Vagina (tissue), 2 donors: Measurements from ENCODE around the gene BCLAF1. TPM values are rescaled to one million over a fixed set of nuclear protein-coding genes. Genes with fewer than 3 reads are reported as not detected.

Source experiments
- DNase-seq, 2 donors: peaks; one replicate each; pipeline ENCODE4 v3.0.0-alpha.2; 2017; ENCODE audit errors: extremely low spot score in 2 of 2
- H3K27ac ChIP-seq: fragments of 200-600 bp; sonication (generic); one replicate; pipeline ENCODE4 v1.5.1; 2019
- H3K27me3 ChIP-seq: fragments of 200-600 bp; sonication (generic); one replicate; pipeline ENCODE4 v1.5.1; 2019
- H3K36me3 ChIP-seq, 2 donors: fragments of 200-600 bp; sonication (generic); one replicate each; pipeline ENCODE4 v1.5.1; 2017 to 2019
- H3K4me1 ChIP-seq: fragments of 200-600 bp; sonication (generic); one replicate; pipeline ENCODE4 v1.5.1; 2019
- H3K4me3 ChIP-seq, 2 donors: fragments of 200-600 bp; sonication (generic); 1 replicate in 1 of 2; 2 replicates in 1 of 2; pipeline ENCODE4 v1.5.1; 2016 to 2019
- H3K9me3 ChIP-seq: fragments of 200-600 bp; sonication (generic); one replicate; pipeline ENCODE4 v1.5.1; 2019
- POLR2A ChIP-seq, 2 donors: fragments of 450-650 bp; IDR thresholded peaks; one replicate each; pipeline ENCODE4 v1.6.1; 2017; ENCODE audit warnings: antibody characterized with exemption in 2 of 2, mild to moderate bottlenecking in 2 of 2, moderate library complexity in 2 of 2
- POLR2AphosphoS5 ChIP-seq, 2 donors: sonication (generic); formaldehyde crosslinking; IDR thresholded peaks; one replicate each; pipeline ENCODE4 v1.9.0; 2017; ENCODE audit warnings: antibody characterized with exemption in 2 of 2, mild to moderate bottlenecking in 2 of 2, low read depth in 1 of 2; ENCODE audit not compliant: insufficient read depth in 1 of 2
- intact Hi-C: fragments of 100-400 bp; cut with DNase I; formaldehyde crosslinking; loops from one replicate; pipeline ENCODE4 v1.15.1; 2023
- total RNA-seq: library from RNA; depleted of rRNA; stranded (reverse); fragments of >200 nt; gene quantifications from one replicate; pipeline ENCODE4 v1.2.3, GENCODE V29; 2016
- TF ChIP-seq, protein P1 (sequence below), 3 experiments: fragments of 450-650 bp in 2 of 3; fragments of 200-600 bp in 1 of 3; sonication (generic) in 1 of 3; IDR thresholded peaks; one replicate each; pipeline ENCODE4 v1.5.1; 2017 to 2019; ENCODE audit warnings: antibody characterized with exemption in 3 of 3, mild to moderate bottlenecking in 2 of 3, moderate library complexity in 2 of 3

Gene BCLAF1
- total RNA-seq, 1 donor from 2014 or later = 97.0 TPM

DNA sequence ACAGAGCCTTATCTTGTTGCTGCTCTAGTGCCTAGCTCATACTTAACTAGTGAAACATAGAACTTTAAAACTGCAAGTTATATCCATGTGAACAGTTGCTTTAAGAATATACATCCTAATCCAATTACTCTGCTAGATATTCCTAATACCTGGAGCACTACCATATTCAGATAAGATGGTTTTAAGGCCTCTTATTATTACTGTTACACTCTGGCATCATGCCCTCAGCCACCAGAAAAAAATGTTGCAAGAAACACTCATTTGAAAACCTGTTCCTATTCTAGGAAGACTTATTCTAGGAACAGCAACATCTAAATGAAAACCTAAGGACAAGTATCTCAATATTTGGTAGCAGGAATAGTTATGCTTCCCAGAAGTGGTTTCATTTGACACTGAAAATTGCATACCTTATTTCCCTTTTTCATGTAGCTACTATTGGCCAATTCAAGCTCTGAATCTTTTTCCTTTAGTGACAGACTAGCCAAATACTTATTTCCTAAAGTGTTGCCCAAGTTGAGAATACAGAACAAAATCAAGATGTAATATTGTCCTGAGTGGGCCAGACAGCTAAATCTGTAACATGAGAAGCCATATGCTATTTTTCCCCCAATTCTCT lies 34.7 kb downstream of the BCLAF1 start:
- no peaks in the 10 kb centered on the region for H3K9me3 ChIP-seq
- no peak for DNase-seq
- H3K4me3 ChIP-seq = no peak overlapping the region
- H3K27ac ChIP-seq = no peak overlapping the region
- intact Hi-C loops = no loop called here
- peaks cover 0 to 30% of the 10 kb centered on the region in 2 donors for H3K36me3 ChIP-seq
- no peaks in the 10 kb centered on the region for H3K27me3 ChIP-seq
- H3K4me1 ChIP-seq = peaks cover 11% of the 10 kb centered on the region
- no peak for TF ChIP-seq POLR2A (IDR thresholded peaks at IDR 0.05)

DNA sequence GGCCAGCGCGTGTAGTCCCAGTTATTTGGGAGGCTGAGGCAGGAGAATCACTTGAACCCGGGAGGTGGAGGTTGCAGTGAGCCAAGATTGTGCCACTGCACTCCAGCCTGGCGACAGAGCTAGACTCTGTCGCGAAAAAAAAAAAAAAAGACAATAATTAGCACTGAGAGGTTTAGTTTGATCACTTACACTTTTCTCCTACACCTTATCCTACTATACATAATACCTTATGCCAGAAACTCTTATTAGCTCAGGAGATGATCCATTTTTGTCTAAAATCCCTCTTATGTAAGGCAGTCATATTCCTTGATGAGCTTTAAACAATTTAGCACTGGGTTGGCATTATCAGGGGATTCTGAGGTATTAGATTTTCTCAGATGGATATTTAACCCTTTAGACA lies 35.9 kb downstream of the BCLAF1 start:
- H3K4me3 ChIP-seq = no peak overlapping the region
- H3K4me1 ChIP-seq = peaks cover 21% of the 10 kb centered on the region
- DNase-seq = no peak
- no peaks in the 10 kb centered on the region for H3K27me3 ChIP-seq
- intact Hi-C loops = no loop called here
- H3K36me3 ChIP-seq = peaks cover 0 to 20% of the 10 kb centered on the region in 2 donors
- H3K27ac ChIP-seq = no peak overlapping the region
- TF ChIP-seq POLR2A (IDR thresholded peaks at IDR 0.05) = no peak
- TF ChIP-seq POLR2AphosphoS5 (IDR thresholded peaks at IDR 0.05; ENCODE audit: insufficient read depth in 1 of 2, low read depth in 1 of 2) = no peak
- TF ChIP-seq, protein P1, sequence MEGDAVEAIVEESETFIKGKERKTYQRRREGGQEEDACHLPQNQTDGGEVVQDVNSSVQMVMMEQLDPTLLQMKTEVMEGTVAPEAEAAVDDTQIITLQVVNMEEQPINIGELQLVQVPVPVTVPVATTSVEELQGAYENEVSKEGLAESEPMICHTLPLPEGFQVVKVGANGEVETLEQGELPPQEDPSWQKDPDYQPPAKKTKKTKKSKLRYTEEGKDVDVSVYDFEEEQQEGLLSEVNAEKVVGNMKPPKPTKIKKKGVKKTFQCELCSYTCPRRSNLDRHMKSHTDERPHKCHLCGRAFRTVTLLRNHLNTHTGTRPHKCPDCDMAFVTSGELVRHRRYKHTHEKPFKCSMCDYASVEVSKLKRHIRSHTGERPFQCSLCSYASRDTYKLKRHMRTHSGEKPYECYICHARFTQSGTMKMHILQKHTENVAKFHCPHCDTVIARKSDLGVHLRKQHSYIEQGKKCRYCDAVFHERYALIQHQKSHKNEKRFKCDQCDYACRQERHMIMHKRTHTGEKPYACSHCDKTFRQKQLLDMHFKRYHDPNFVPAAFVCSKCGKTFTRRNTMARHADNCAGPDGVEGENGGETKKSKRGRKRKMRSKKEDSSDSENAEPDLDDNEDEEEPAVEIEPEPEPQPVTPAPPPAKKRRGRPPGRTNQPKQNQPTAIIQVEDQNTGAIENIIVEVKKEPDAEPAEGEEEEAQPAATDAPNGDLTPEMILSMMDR (IDR thresholded peaks at IDR 0.05) = no peak
- H3K9me3 ChIP-seq = no peaks in the 10 kb centered on the region

DNA sequence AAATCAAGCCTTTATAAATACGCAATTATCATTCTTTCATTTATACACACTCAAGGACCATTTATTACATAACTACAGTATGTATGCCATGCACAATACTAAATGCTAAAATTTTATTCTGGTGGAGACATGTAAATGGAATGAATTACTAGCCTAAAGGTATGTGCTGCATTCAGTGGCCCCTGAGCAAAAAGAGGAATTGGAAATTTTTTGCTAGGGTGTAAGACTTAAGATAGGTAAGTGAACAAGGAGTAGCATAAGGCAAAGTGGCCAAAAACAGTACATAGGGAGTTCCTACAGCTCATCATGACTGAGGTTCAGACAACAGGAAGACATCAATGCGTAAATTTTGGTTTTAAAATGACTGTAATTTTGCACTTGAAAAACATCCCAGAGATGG lies 37.2 kb downstream of the BCLAF1 start:
- no peak for DNase-seq
- Histone ChIP-seq H3K27me3 (no peaks in the 10 kb centered on the region), H3K4me1 (peaks cover 21% of the 10 kb centered on the region), H3K27ac (no peak overlapping the region), H3K36me3 (peaks cover 0 to 8% of the 10 kb centered on the region in 2 donors), H3K9me3 (no peaks in the 10 kb centered on the region), H3K4me3 (no peak overlapping the region)
- TF ChIP-seq POLR2AphosphoS5 (IDR thresholded peaks at IDR 0.05; ENCODE audit: insufficient read depth in 1 of 2, low read depth in 1 of 2) (no peak), POLR2A (IDR thresholded peaks at IDR 0.05) (no peak)
- TF ChIP-seq, protein P1 (IDR thresholded peaks at IDR 0.05) = no peak
- intact Hi-C loops = no loop called here

DNA sequence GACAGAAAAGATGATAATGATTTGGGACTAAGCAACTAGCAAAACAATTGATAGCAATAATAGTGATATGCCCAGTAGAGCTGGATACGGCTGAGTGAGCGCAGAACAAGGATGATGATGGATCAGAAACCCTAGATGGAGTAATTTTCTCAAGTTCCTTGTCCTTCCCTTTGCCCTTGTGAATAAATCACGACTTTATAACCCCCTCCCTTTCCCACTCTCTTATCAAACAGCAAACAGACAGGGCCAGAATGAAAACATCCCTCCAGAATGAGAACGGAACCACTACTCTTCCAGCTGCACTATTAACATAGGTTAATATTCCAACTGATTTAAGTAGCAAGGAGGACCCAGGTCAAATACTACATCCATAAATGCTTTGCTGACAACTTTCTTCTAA lies 38.3 kb downstream of the BCLAF1 start:
- TF ChIP-seq POLR2A (IDR thresholded peaks at IDR 0.05) (no peak), POLR2AphosphoS5 (IDR thresholded peaks at IDR 0.05; ENCODE audit: insufficient read depth in 1 of 2, low read depth in 1 of 2) (no peak)
- TF ChIP-seq, protein P1 (IDR thresholded peaks at IDR 0.05) = no peak
- H3K36me3 ChIP-seq = no peaks in the 10 kb centered on the region
- intact Hi-C loops = no loop called here
- no peaks in the 10 kb centered on the region for H3K9me3 ChIP-seq
- H3K27ac ChIP-seq = no peak overlapping the region
- no peak overlapping the region for H3K4me3 ChIP-seq
- no peak for DNase-seq
- no peaks in the 10 kb centered on the region for H3K27me3 ChIP-seq
- H3K4me1 ChIP-seq = peaks cover 21% of the 10 kb centered on the region

DNA sequence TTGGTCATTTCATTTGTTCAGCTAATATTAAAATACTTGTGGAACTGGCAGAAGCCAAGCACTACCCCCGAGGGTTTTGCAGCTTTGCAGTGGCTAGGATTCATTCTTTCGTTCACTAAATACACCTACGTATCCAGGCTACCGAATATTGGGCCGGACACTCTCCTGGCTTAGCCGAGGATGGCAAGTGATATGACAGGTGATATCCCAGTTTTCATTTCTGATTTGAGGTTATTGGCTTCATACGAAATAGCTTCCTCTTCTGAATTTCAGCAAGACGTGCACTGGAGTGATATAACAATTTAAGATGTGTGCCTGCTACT lies 39.0 kb downstream of the BCLAF1 start:
- peak overlapping the region; percentile 60 to 62 for H3K4me3 ChIP-seq
- H3K9me3 ChIP-seq = no peaks in the 10 kb centered on the region
- no peak for TF ChIP-seq POLR2AphosphoS5 (IDR thresholded peaks at IDR 0.05; ENCODE audit: insufficient read depth in 1 of 2, low read depth in 1 of 2)
- no peak for TF ChIP-seq POLR2A (IDR thresholded peaks at IDR 0.05)
- TF ChIP-seq, protein P1 (IDR thresholded peaks at IDR 0.05) = no peak
- H3K27ac ChIP-seq = no peak overlapping the region
- H3K36me3 ChIP-seq = no peaks in the 10 kb centered on the region
- H3K4me1 ChIP-seq = peaks cover 21% of the 10 kb centered on the region
- intact Hi-C loops = no loop called here
- H3K27me3 ChIP-seq = no peaks in the 10 kb centered on the region
- DNase-seq = no peak
